ENCODE results near the gene F2. TPM values are rescaled to one million over a fixed set of nuclear protein-coding genes. Genes with fewer than 3 reads are reported as not detected.

Gene F2
- total and polyA plus RNA-seq, 2 of the 13 experiments (the other 11 are each of a cell fraction or from before 2014, with no cell fraction given) = 330 to 801 TPM

- no peak for TF ChIP-seq ZNF549 (CRISPR knock-in tag; IDR thresholded peaks at IDR 0.05)
- no peak for TF ChIP-seq MLLT10 (CRISPR knock-in tag; IDR thresholded peaks at IDR 0.05)
- TF ChIP-seq ZNF496 (CRISPR knock-in tag; IDR thresholded peaks at IDR 0.05; ENCODE audit: insufficient replicate concordance) = no peak
- TF ChIP-seq CERS6 (CRISPR knock-in tag; IDR thresholded peaks at IDR 0.05) = no peak
- TF ChIP-seq ZMYM2 (CRISPR knock-in tag; IDR thresholded peaks at IDR 0.05) = no peak
- TF ChIP-seq U2AF1 (optimal IDR thresholded peaks at IDR 0.05; ENCODE audit: low read depth, low read length) = peak; percentile 66
- no peak for TF ChIP-seq ARNT (IDR thresholded peaks at IDR 0.05)
- peak; percentile 90; the same call in 1 of the 2 replicates for TF ChIP-seq MEIS1 (CRISPR knock-in tag; IDR thresholded peaks at IDR 0.05; ENCODE audit: borderline replicate concordance)
- no peak for TF ChIP-seq MTF2 (CRISPR knock-in tag; IDR thresholded peaks at IDR 0.05; ENCODE audit: borderline replicate concordance)
- peak; percentile 50; the same call in 1 of the 2 replicates for TF ChIP-seq HIC2 (CRISPR knock-in tag; IDR thresholded peaks at IDR 0.05; ENCODE audit: low read depth)
- no peak for TF ChIP-seq ATF3 (CRISPR knock-in tag; IDR thresholded peaks at IDR 0.05)
- TF ChIP-seq ZNF343 (CRISPR knock-in tag; IDR thresholded peaks at IDR 0.05) = peak; percentile 76
- 0 out of 2 replicates have a peak, but pooled peaks have one; percentile 78 for TF ChIP-seq ZBTB34 (CRISPR knock-in tag; IDR thresholded peaks at IDR 0.05)
- peak; percentile 94 for TF ChIP-seq ELF4 (CRISPR knock-in tag; IDR thresholded peaks at IDR 0.05; ENCODE audit: borderline replicate concordance)
- TF ChIP-seq ISX (CRISPR knock-in tag; conservative IDR thresholded peaks at IDR 0.05) = no peak
- TF ChIP-seq SP5 (CRISPR knock-in tag; IDR thresholded peaks at IDR 0.05; ENCODE audit: borderline replicate concordance, low read depth) = peak; percentile 81
- TF ChIP-seq ZNF615 (CRISPR knock-in tag; IDR thresholded peaks at IDR 0.05; ENCODE audit: borderline replicate concordance) = peak; percentile 75; the same call in 1 of the 2 replicates
- TF ChIP-seq ZNF275 (CRISPR knock-in tag; IDR thresholded peaks at IDR 0.05; ENCODE audit: borderline replicate concordance) = peak; percentile 71; the same call in 1 of the 2 replicates
- peak; percentile 73; the same call in 1 of the 2 replicates for TF ChIP-seq KLF9 (CRISPR knock-in tag; IDR thresholded peaks at IDR 0.05; ENCODE audit: low read depth)
- TF ChIP-seq ZNF619 (CRISPR knock-in tag; IDR thresholded peaks at IDR 0.05) = 0 out of 2 replicates have a peak, but pooled peaks have one; percentile 12
- TF ChIP-seq FOXO1 (CRISPR knock-in tag; IDR thresholded peaks at IDR 0.05) = no peak; the same call in 1 of the 2 replicates
- TF ChIP-seq SMYD3 (CRISPR knock-in tag; IDR thresholded peaks at IDR 0.05) = peak; percentile 53
Observed at GRCh38 chr11:46700241-46701077, 18.6 kb upstream of the F2 start, which contains the start of the genes ARHGAP1 and ZNF408 (continued).
